ENCODE measurements around the gene ANTXR1.

Gene ANTXR1

GRCh38 chr2:69116438-69116837, 103.5 kb downstream of the ANTXR1 start:
- H3K4me3 ChIP-seq (ENCODE audit: low read depth, low read length): no peak overlapping the region
- no peak for TF ChIP-seq CTCF (IDR thresholded peaks at IDR 0.05; ENCODE audit: borderline replicate concordance, insufficient read depth, low read depth, low read length)

- no peak for TF ChIP-seq CTCF (IDR thresholded peaks at IDR 0.05; ENCODE audit: borderline replicate concordance, insufficient read depth, low read depth, low read length)
Measured at GRCh38 chr2:69118609-69119008, 105.6 kb downstream of the ANTXR1 start.

GRCh38 chr2:69119104-69119894, 106.3 kb downstream of the ANTXR1 start:
- no peak overlapping the region for H3K4me3 ChIP-seq (ENCODE audit: low read depth, low read length)
- no peak for TF ChIP-seq CTCF (IDR thresholded peaks at IDR 0.05; ENCODE audit: borderline replicate concordance, insufficient read depth, low read depth, low read length)

More at GRCh38 chr2:69118609-69119008, 105.6 kb downstream of the ANTXR1 start:
- H3K4me3 ChIP-seq (ENCODE audit: low read depth, low read length): no peak overlapping the region

- TF ChIP-seq CTCF (IDR thresholded peaks at IDR 0.05; ENCODE audit: borderline replicate concordance, insufficient read depth, low read depth, low read length): no peak
- H3K4me3 ChIP-seq (ENCODE audit: low read depth, low read length): no peak overlapping the region
Measured at GRCh38 chr2:69122271-69122670, 109.3 kb downstream of the ANTXR1 start.

- TF ChIP-seq CTCF (IDR thresholded peaks at IDR 0.05; ENCODE audit: borderline replicate concordance, insufficient read depth, low read depth, low read length): no peak
Measured at GRCh38 chr2:69123182-69123581, 110.2 kb downstream of the ANTXR1 start.

GRCh38 chr2:69124343-69124742, 111.4 kb downstream of the ANTXR1 start:
- H3K4me3 ChIP-seq (ENCODE audit: low read depth, low read length): no peak overlapping the region
- no peak for TF ChIP-seq CTCF (IDR thresholded peaks at IDR 0.05; ENCODE audit: borderline replicate concordance, insufficient read depth, low read depth, low read length)

More at GRCh38 chr2:69123182-69123581, 110.2 kb downstream of the ANTXR1 start:
- H3K4me3 ChIP-seq (ENCODE audit: low read depth, low read length): no peak overlapping the region

- H3K4me3 ChIP-seq (ENCODE audit: low read depth, low read length): no peak overlapping the region
- no peak for TF ChIP-seq CTCF (IDR thresholded peaks at IDR 0.05; ENCODE audit: borderline replicate concordance, insufficient read depth, low read depth, low read length)
Measured at GRCh38 chr2:69125816-69126215, 112.8 kb downstream of the ANTXR1 start.

Measured in GM12875 (cell line).